Measurements from ENCODE around the gene PLEKHA3. TPM values are rescaled to one million over a fixed set of nuclear protein-coding genes. Genes with fewer than 3 reads are reported as not detected.

Gene PLEKHA3
- total and polyA plus RNA-seq, 2 experiments from 2014 or later: 8.8 to 15.2 TPM

DNA sequence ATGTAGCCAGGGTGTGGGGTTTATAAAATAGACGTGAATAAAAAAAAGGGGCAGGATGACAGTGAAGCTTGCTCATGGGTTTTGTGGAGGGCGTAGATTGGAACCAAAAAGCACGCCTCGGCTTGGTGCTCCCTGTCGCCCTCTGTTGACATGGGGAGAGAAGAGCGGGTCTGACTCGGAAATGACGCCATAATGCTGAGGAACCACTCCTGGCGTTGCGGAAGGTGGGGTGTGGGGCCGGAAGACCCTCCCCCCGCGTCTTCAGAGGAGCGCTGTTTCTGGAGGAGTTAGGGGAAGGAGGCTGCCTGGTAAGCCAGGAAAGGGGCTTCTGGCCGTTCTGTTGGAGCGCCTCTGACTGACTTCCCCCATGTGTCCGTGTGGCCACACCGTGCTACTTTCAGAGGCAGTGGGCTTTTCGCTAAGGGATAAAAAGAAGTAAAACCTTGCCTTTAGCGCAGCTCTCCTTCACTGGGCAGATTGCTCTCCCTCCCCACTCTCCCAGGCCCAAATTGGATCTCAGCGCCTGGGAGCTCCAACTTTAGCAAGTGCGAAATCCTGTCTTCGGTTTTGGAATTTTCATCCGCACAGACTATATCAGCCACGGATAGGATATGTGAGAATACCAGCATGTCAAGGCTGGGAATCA, 42.8 kb downstream of the PLEKHA3 start (continued):
- TF ChIP-seq, protein P1, sequence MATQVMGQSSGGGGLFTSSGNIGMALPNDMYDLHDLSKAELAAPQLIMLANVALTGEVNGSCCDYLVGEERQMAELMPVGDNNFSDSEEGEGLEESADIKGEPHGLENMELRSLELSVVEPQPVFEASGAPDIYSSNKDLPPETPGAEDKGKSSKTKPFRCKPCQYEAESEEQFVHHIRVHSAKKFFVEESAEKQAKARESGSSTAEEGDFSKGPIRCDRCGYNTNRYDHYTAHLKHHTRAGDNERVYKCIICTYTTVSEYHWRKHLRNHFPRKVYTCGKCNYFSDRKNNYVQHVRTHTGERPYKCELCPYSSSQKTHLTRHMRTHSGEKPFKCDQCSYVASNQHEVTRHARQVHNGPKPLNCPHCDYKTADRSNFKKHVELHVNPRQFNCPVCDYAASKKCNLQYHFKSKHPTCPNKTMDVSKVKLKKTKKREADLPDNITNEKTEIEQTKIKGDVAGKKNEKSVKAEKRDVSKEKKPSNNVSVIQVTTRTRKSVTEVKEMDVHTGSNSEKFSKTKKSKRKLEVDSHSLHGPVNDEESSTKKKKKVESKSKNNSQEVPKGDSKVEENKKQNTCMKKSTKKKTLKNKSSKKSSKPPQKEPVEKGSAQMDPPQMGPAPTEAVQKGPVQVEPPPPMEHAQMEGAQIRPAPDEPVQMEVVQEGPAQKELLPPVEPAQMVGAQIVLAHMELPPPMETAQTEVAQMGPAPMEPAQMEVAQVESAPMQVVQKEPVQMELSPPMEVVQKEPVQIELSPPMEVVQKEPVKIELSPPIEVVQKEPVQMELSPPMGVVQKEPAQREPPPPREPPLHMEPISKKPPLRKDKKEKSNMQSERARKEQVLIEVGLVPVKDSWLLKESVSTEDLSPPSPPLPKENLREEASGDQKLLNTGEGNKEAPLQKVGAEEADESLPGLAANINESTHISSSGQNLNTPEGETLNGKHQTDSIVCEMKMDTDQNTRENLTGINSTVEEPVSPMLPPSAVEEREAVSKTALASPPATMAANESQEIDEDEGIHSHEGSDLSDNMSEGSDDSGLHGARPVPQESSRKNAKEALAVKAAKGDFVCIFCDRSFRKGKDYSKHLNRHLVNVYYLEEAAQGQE (IDR thresholded peaks at IDR 0.05; ENCODE audit: unreplicated experiment): no peak
- TF ChIP-seq POLR2AphosphoS5 (IDR thresholded peaks at IDR 0.05; ENCODE audit: low read depth): peak; percentile 96
- no peak for TF ChIP-seq STAT1 (IDR thresholded peaks at IDR 0.05; ENCODE audit: unreplicated experiment)
- TF ChIP-seq, protein P2, sequence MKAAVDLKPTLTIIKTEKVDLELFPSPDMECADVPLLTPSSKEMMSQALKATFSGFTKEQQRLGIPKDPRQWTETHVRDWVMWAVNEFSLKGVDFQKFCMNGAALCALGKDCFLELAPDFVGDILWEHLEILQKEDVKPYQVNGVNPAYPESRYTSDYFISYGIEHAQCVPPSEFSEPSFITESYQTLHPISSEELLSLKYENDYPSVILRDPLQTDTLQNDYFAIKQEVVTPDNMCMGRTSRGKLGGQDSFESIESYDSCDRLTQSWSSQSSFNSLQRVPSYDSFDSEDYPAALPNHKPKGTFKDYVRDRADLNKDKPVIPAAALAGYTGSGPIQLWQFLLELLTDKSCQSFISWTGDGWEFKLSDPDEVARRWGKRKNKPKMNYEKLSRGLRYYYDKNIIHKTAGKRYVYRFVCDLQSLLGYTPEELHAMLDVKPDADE (IDR thresholded peaks at IDR 0.05): 0 out of 2 replicates have a peak, but pooled peaks have one; percentile 31

DNA sequence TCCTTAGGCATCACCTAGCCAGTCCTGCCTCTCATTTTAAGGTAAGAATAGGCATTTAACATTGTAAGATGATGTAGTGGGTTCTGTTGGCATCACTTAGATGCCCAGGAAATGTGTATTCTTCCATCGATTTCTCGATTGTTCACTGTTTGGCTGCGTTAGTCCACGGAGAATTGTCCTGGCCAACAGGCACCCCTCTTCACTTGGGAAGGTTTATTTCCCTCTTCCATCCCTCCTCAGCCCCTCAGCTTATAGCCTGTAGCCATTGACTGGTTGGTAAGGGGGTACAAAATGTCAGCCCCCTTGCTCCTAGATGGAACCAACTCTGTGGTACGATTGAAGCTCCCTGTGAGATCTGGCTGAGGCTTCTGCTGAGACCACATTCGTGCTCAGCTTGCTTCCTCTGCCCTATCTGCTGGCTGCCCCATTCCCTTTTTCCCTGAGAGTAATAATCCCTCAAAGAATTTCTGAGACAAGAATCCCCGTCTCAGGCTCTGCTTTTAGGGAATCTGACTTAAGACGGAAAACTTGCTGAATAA, 43.4 kb downstream of the PLEKHA3 start:
- H3K4me3 ChIP-seq: peak overlapping the region; percentile 73
- ATAC-seq: peak; percentile 35
- 0 out of 2 replicates have a peak overlapping the region, but pooled peaks have one; percentile 27 for H3K27ac ChIP-seq (ENCODE audit: low read depth)
- H3K9me2 ChIP-seq (ENCODE audit: insufficient read depth): 0 out of 2 replicates have a peak, but pooled peaks cover 5% of the 10 kb centered on the region
- H3K4me2 ChIP-seq: peak overlapping the region; percentile 85
- H3K36me3 Mint-ChIP-seq (ENCODE audit: low read depth): peaks cover 3% of the 10 kb centered on the region; the same call in 1 of the 3 replicates
- peak overlapping the region; percentile 16; the same call in 1 of the 2 replicates for H2AFZ ChIP-seq
- H3F3A ChIP-seq (replicated peaks; ENCODE audit: low read depth): no peaks in the 10 kb centered on the region
- no peaks in the 10 kb centered on the region for H3K9me3 Mint-ChIP-seq
- peaks cover 10% of the 10 kb centered on the region for H3K27me3 Mint-ChIP-seq (ENCODE audit: insufficient read depth, low read depth, poor library complexity)
- H3K79me2 ChIP-seq (replicated peaks; ENCODE audit: insufficient read depth): peaks cover 48% of the 10 kb centered on the region
- H3K27me3 ChIP-seq (ENCODE audit: insufficient read depth): no peaks in the 10 kb centered on the region
- H3K4me1 Mint-ChIP-seq: no peaks in the 10 kb centered on the region
- peaks cover 8% of the 10 kb centered on the region; the same call in 1 of the 2 replicates for H3K4me1 ChIP-seq (ENCODE audit: insufficient read depth)
- no peaks in the 10 kb centered on the region for H3K36me3 ChIP-seq (ENCODE audit: insufficient read depth)
- DNase-seq (ENCODE audit: low spot score): peak; percentile 15
- H4K20me1 ChIP-seq (replicated peaks; ENCODE audit: insufficient read depth): no peaks in the 10 kb centered on the region
- H3K4me3 Mint-ChIP-seq: peak overlapping the region; percentile 95
- peak overlapping the region; percentile 93 for H3K27ac Mint-ChIP-seq
- no peak for TF ChIP-seq ZNF331 (CRISPR knock-in tag; IDR thresholded peaks at IDR 0.05; ENCODE audit: low read depth)
- TF ChIP-seq EZH2phosphoT487 (IDR thresholded peaks at IDR 0.05; ENCODE audit: unreplicated experiment): no peak
- TF ChIP-seq, protein P3, sequence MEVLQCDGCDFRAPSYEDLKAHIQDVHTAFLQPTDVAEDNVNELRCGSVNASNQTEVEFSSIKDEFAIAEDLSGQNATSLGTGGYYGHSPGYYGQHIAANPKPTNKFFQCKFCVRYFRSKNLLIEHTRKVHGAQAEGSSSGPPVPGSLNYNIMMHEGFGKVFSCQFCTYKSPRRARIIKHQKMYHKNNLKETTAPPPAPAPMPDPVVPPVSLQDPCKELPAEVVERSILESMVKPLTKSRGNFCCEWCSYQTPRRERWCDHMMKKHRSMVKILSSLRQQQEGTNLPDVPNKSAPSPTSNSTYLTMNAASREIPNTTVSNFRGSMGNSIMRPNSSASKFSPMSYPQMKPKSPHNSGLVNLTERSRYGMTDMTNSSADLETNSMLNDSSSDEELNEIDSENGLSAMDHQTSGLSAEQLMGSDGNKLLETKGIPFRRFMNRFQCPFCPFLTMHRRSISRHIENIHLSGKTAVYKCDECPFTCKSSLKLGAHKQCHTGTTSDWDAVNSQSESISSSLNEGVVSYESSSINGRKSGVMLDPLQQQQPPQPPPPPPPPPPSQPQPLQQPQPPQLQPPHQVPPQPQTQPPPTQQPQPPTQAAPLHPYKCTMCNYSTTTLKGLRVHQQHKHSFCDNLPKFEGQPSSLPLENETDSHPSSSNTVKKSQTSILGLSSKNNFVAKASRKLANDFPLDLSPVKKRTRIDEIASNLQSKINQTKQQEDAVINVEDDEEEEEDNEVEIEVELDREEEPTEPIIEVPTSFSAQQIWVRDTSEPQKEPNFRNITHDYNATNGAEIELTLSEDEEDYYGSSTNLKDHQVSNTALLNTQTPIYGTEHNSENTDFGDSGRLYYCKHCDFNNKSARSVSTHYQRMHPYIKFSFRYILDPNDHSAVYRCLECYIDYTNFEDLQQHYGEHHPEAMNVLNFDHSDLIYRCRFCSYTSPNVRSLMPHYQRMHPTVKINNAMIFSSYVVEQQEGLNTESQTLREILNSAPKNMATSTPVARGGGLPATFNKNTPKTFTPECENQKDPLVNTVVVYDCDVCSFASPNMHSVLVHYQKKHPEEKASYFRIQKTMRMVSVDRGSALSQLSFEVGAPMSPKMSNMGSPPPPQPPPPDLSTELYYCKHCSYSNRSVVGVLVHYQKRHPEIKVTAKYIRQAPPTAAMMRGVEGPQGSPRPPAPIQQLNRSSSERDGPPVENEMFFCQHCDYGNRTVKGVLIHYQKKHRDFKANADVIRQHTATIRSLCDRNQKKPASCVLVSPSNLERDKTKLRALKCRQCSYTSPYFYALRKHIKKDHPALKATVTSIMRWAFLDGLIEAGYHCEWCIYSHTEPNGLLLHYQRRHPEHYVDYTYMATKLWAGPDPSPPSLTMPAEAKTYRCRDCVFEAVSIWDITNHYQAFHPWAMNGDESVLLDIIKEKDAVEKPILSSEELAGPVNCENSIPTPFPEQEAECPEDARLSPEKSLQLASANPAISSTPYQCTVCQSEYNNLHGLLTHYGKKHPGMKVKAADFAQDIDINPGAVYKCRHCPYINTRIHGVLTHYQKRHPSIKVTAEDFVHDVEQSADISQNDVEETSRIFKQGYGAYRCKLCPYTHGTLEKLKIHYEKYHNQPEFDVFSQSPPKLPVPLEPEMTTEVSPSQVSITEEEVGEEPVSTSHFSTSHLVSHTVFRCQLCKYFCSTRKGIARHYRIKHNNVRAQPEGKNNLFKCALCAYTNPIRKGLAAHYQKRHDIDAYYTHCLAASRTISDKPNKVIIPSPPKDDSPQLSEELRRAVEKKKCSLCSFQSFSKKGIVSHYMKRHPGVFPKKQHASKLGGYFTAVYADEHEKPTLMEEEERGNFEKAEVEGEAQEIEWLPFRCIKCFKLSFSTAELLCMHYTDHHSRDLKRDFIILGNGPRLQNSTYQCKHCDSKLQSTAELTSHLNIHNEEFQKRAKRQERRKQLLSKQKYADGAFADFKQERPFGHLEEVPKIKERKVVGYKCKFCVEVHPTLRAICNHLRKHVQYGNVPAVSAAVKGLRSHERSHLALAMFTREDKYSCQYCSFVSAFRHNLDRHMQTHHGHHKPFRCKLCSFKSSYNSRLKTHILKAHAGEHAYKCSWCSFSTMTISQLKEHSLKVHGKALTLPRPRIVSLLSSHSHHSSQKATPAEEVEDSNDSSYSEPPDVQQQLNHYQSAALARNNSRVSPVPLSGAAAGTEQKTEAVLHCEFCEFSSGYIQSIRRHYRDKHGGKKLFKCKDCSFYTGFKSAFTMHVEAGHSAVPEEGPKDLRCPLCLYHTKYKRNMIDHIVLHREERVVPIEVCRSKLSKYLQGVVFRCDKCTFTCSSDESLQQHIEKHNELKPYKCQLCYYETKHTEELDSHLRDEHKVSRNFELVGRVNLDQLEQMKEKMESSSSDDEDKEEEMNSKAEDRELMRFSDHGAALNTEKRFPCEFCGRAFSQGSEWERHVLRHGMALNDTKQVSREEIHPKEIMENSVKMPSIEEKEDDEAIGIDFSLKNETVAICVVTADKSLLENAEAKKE (CRISPR knock-in tag; IDR thresholded peaks at IDR 0.05): no peak
- no peak for TF ChIP-seq JUNB (IDR thresholded peaks at IDR 0.05; ENCODE audit: unreplicated experiment)
- TF ChIP-seq ZNF114 (CRISPR knock-in tag; IDR thresholded peaks at IDR 0.05): no peak
- no peak for TF ChIP-seq EZH2 (IDR thresholded peaks at IDR 0.05; ENCODE audit: low read depth, unreplicated experiment)

All from GM23338 (cell line).